GM12878 (cell line): ENCODE measurements around the gene HS1BP3. TPM values are rescaled to one million over a fixed set of nuclear protein-coding genes. Genes with fewer than 3 reads are reported as not detected.

ENCODE experiments used
- ATAC-seq: fragments of 200-7000 bp; cut with Tn5 transposase; 3 replicates; pipeline ENCODE4 v1.9.1; 2020; ENCODE audit warnings: mild to moderate bottlenecking, moderate library complexity
- BruUV-seq: library from RNA; stranded (reverse); fragments of 400-500 nt; replicated peaks from 2 replicates; lab custom pipeline; 2021; lab: Mats Ljungman, UMichigan
- CTCF ChIA-PET: fragments of 300-600 bp; sonication (Branson Sonifier 250); formaldehyde crosslinking; extraction: SDS; loops from one replicate; lab custom pipeline; 2021; ENCODE audit warnings: inconsistent platforms; lab: Yijun Ruan, JAX
- POLR2A ChIA-PET: fragments of 350-600 bp; formaldehyde crosslinking; extraction: SDS; loops from one replicate; lab custom pipeline; 2021; ENCODE audit warnings: inconsistent platforms; lab: Charles Lee
- RAD21 ChIA-PET: fragments of 300-600 bp; sonication (Branson Sonifier 250); formaldehyde crosslinking; loops from one replicate; lab custom pipeline; 2023; ENCODE audit warnings: antibody characterized with exemption; ENCODE audit not compliant: unreplicated experiment; lab: Charles Lee
- SMC1A ChIA-PET: fragments of 300-600 bp; sonication (Branson Sonifier 250); formaldehyde crosslinking; loops from one replicate; lab custom pipeline; 2023; ENCODE audit not compliant: unreplicated experiment, uncharacterized antibody; lab: Charles Lee
- DNase-seq: peaks from one replicate; pipeline ENCODE4 v3.0.0-alpha.2; 2011; ENCODE audit warnings: low read depth, low spot score
- FAIRE-seq: peaks from 3 replicates; lab custom pipeline; 2011; peaks lifted over from hg19 to GRCh38; lab: Jason Lieb, UNC
- H2AFZ ChIP-seq: 2 replicates; pipeline ENCODE4 v1.6.0; 2011; ENCODE audit warnings: low read depth, low read length, control low read depth; ENCODE audit not compliant: control insufficient read depth
- H3K27ac ChIP-seq: 2 replicates; pipeline ENCODE4 v1.5.1; 2011; ENCODE audit warnings: control low read depth; ENCODE audit not compliant: control insufficient read depth, insufficient read depth
- H3K27me3 ChIP-seq, 2 experiments: replicated peaks in 1 of 2; 2 replicates each; pipeline versions ENCODE4 v1.6.0 to v1.6.1; 2011; ENCODE audit warnings: low read length in 1 of 2; ENCODE audit not compliant: control insufficient read depth in 2 of 2, insufficient read depth in 2 of 2
- H3K36me3 ChIP-seq, 2 experiments: 2 replicates each; pipeline ENCODE4 v1.5.1; 2011; ENCODE audit warnings: low read length in 1 of 2; ENCODE audit not compliant: control insufficient read depth in 2 of 2, insufficient read depth in 2 of 2
- H3K4me1 ChIP-seq: 2 replicates; pipeline ENCODE4 v1.6.1; 2011; ENCODE audit warnings: mild to moderate bottlenecking, low read length, moderate library complexity, mixed read lengths; ENCODE audit not compliant: control insufficient read depth, insufficient read depth
- H3K4me2 ChIP-seq: 2 replicates; pipeline ENCODE4 v1.6.0; 2011; ENCODE audit warnings: control low read depth; ENCODE audit not compliant: control insufficient read depth, insufficient read depth
- H3K4me3 ChIP-seq: fragments of 200-600 bp; sonication (generic); 2 replicates; pipeline ENCODE4 v1.5.1; 2016
- H3K79me2 ChIP-seq: 2 replicates; pipeline ENCODE4 v1.6.0; 2011; ENCODE audit warnings: low read length; ENCODE audit not compliant: control insufficient read depth, insufficient read depth
- H3K9ac ChIP-seq: 2 replicates; pipeline ENCODE4 v1.8.0; 2011; ENCODE audit warnings: low read length, control low read depth, mixed read lengths; ENCODE audit not compliant: control insufficient read depth, insufficient read depth
- H3K9me3 ChIP-seq: replicated peaks from 3 replicates; pipeline ENCODE4 v1.5.1; 2011; ENCODE audit warnings: mild to moderate bottlenecking, low read length; ENCODE audit not compliant: control insufficient read depth, insufficient read depth
- H4K20me1 ChIP-seq: 2 replicates; pipeline ENCODE4 v1.6.0; 2011; ENCODE audit not compliant: control insufficient read depth, insufficient read depth
- E4F1 ChIP-seq: fragments of 450-650 bp; IDR thresholded peaks from 2 replicates; pipeline ENCODE4 v1.6.1; 2018; ENCODE audit warnings: borderline replicate concordance, mild to moderate bottlenecking; ENCODE audit not compliant: partially characterized antibody
- RELA ChIP-seq: fragments of 450-650 bp; IDR thresholded peaks from 2 replicates; pipeline ENCODE4 v1.8.0; 2014; ENCODE audit warnings: borderline replicate concordance; ENCODE audit not compliant: partially characterized antibody
- RFX5 ChIP-seq: IDR thresholded peaks from 2 replicates; pipeline ENCODE4 v1.6.1; 2011; ENCODE audit warnings: low read depth, low read length, improper control_type of control experiment
- WGBS: methylation state at CpG from one replicate; pipeline ENCODE4 v1.1.6; 2016; ENCODE audit warnings: low lambda C conversion rate; ENCODE audit not compliant: insufficient replicate concordance, insufficient coverage; ENCODE audit errors: missing lambda C conversion rate; 5-methylcytosine and 5-hydroxymethylcytosine counted together
- in situ Hi-C: fragments of 300-500 bp; cut with MboI; formaldehyde crosslinking; loops from 9 replicates; pipeline ENCODE4 v1.14.3; 2018; ENCODE audit warnings: mixed read lengths
- intact Hi-C: fragments of 100-400 bp; cut with micrococcal nuclease; formaldehyde crosslinking; loops from one replicate; pipeline ENCODE4 v1.14.2; 2022; ENCODE audit not compliant: unreplicated experiment
- polyA plus RNA-seq, 11 experiments: library from polyadenylated mRNA; depleted of rRNA in 4 of 11; unstranded in 6 of 11; stranded (reverse) in 5 of 11; fragments of >200 nt; fragmentation: Nextera tagmentation in 4 of 11; fragmentation: Illumina TruSeq in 1 of 11; extraction: Ambion mirVana in 4 of 11; extraction: Trizol in 1 of 11; gene quantifications; 1 replicate in 1 of 11; 2 replicates in 10 of 11; pipeline versions ENCODE4 v1.2.1 to v1.2.3, GENCODE V29; 2011 to 2016; ENCODE audit warnings: inconsistent platforms in 2 of 11, missing spikeins in 2 of 11, low read depth in 1 of 11
- total RNA-seq, 4 experiments: library from RNA; depleted of rRNA in 3 of 4; stranded (reverse); fragments of >200 nt in 3 of 4; fragmentation: Illumina TruSeq in 1 of 4; extraction: Trizol in 1 of 4; gene quantifications; 2 replicates each; pipeline versions ENCODE4 v1.2.1 to v1.2.3, GENCODE V29; 2013 to 2021
- TF ChIP-seq, protein P1 (sequence below): fragments of 450-650 bp; IDR thresholded peaks from 2 replicates; pipeline ENCODE4 v1.6.1; 2016; ENCODE audit warnings: mild to moderate bottlenecking

Gene HS1BP3
- total and polyA plus RNA-seq, 10 of the 15 experiments (the other 5 are each of a cell fraction or from before 2014, with no cell fraction given), result 0.47 to 7.2 (median 4.6) TPM

DNA sequence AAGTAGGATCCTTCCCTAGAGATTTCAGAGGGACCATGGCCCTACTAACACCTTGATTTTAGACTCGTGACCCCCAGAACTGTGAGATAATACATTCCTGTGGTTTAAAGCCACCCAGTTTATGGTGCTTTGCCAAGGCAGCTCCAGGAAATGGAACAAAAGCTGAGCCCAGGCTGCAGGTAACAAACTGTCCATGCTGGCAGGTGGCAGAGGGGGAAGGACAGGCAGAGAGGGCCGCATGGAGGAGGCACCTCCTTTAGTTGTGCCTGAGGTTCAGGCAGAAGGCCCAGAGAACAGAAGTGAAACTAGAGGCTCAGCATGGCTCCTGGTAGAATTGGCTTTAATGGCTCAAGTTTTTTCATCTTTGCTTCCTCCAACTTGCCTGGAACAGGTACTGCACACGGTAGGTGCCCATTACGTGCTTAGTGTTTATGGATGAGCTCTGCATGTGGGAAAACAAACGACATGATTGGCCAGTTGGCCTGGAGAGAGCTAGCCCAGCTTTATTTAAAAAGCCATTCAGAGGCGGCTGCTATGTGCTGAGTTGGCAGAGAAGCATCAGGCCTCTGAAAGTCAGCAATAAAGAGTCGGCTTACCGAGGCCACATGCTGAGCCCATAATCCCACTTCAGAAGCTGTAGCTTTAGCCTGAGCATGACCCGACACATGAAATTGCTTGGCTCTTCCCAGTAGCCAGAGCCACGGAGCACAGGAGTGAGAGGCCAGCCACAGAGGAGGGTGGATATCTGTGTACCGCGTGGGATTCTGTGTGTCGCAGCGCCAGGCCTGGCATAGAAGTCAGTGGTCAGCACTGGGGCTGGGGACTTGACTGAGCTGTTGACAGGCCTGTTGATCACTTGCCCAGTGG is 36.5 kb downstream of the HS1BP3 start (continued):
- no peak for TF ChIP-seq E4F1

DNA sequence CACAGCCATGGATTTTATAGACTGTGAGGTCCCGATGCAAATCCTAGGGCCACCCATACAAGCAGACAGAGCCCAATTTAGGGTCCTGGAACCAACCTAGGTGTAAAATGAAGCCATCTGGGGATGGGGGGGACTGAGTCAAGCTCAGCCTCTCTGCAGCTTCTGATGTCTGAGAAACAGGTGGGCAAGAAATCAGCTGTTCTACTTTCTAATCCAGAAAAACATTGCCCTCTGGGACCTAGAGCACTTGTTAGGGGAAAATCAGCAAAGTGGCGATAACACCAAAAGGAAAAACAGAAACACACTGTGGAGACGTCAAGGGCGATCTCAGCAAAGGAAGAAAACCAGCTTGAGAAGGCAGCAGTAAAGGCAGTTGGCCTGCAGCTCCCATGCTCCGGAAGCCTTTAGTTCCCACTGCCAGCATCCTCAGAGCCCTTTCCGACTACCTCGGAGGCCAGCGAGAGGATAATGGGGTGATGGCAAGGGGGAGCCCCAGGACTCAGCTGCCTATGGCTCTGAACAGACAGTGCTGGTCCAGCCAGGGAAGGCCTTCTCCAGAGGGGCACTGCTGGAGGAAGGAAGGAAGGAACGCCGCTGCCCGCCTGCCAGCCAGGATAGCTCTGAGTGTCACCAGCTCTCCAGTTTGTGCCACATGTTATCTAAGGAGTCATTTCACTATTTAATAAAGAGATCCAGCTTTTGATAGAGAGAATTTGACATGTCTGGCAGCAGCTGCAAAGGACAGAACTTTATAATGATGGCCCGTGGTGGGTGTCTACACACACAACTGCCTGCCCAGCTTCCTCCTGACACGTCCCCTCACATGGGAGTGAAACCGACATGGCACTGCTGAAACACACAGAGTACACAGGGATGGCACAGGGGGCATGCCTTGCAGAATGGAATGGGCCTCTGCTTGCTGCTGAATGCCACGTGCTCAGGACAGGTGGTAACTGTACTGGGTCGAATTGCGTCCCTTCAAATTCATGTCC is 37.7 kb downstream of the HS1BP3 start:
- FAIRE-seq, result no peak
- Histone ChIP-seq H3K36me3 (no peaks in the 10 kb centered on the region), H4K20me1 (no peaks in the 10 kb centered on the region), H3K9ac (no peak overlapping the region), H3K4me2 (no peak overlapping the region), H2AFZ (no peak overlapping the region), H3K4me1 (no peaks in the 10 kb centered on the region), H3K79me2 (no peaks in the 10 kb centered on the region), H3K9me3 (no peaks in the 10 kb centered on the region), H3K27me3 (no peaks in the 10 kb centered on the region), H3K4me3 (no peak overlapping the region), H3K27ac (no peak overlapping the region)
- ChIA-PET RAD21 (interaction anchor here (0.8 to 2.7 kb wide), 5 partner anchors 12 to 169 kb away, joined by 3 to 11 read pairs (median 4); partner anchors contain the start of gene RHOB), CTCF (interaction anchor here (1.2 to 1.8 kb wide), 2 partner anchors 11 to 29 kb away, joined by 3 to 11 read pairs; no protein-coding TSS in a partner anchor), SMC1A (interaction anchor here (0.7 to 3.8 kb wide), 7 partner anchors 11 to 391 kb away, joined by 3 to 13 read pairs (median 3); no protein-coding TSS in a partner anchor), POLR2A (no interaction called here)
- in situ Hi-C loops (no loop called here), intact Hi-C loops (no loop called here)
- BruUV-seq, result no TSS peak
- WGBS, result 72% methylated on average over 17 of the region's 17 CpGs
- no peak for TF ChIP-seq RFX5
- TF ChIP-seq, protein P1, sequence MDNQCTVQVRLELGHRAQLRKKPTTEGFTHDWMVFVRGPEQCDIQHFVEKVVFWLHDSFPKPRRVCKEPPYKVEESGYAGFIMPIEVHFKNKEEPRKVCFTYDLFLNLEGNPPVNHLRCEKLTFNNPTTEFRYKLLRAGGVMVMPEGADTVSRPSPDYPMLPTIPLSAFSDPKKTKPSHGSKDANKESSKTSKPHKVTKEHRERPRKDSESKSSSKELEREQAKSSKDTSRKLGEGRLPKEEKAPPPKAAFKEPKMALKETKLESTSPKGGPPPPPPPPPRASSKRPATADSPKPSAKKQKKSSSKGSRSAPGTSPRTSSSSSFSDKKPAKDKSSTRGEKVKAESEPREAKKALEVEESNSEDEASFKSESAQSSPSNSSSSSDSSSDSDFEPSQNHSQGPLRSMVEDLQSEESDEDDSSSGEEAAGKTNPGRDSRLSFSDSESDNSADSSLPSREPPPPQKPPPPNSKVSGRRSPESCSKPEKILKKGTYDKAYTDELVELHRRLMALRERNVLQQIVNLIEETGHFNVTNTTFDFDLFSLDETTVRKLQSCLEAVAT, result no peak
- TF ChIP-seq RELA, result no peak
- no peak for DNase-seq
- no peak for ATAC-seq
